Glutamatergic neuron (in vitro differentiated cells): ENCODE measurements around the gene AHSG. TPM values are rescaled to one million over a fixed set of nuclear protein-coding genes. Genes with fewer than 3 reads are reported as not detected.

Experiments
- DNase-seq: peaks from one replicate; pipeline ENCODE4 v3.0.0; 2022
- H3K27ac Mint-ChIP-seq: one replicate; pipeline ENCODE4 v1.8.0; 2020; ENCODE audit warnings: mild to moderate bottlenecking, mixed read lengths, inconsistent platforms; ENCODE audit not compliant: unreplicated experiment
- H3K27me3 Mint-ChIP-seq: one replicate; pipeline ENCODE4 v1.8.0; 2020; ENCODE audit warnings: mild to moderate bottlenecking, moderate library complexity, mixed read lengths, inconsistent platforms; ENCODE audit not compliant: unreplicated experiment
- H3K36me3 Mint-ChIP-seq: one replicate; pipeline ENCODE4 v1.8.0; 2020; ENCODE audit warnings: mild to moderate bottlenecking, mixed read lengths, inconsistent platforms; ENCODE audit not compliant: unreplicated experiment
- H3K4me1 Mint-ChIP-seq: one replicate; pipeline ENCODE4 v1.8.0; 2020; ENCODE audit warnings: mild to moderate bottlenecking, low read depth, mixed read lengths, inconsistent platforms; ENCODE audit not compliant: unreplicated experiment
- H3K4me3 Mint-ChIP-seq: one replicate; pipeline ENCODE4 v1.8.0; 2020; ENCODE audit warnings: mild to moderate bottlenecking, mixed read lengths, inconsistent platforms; ENCODE audit not compliant: unreplicated experiment
- H3K9me3 Mint-ChIP-seq: one replicate; pipeline ENCODE4 v1.8.0; 2020; ENCODE audit warnings: mild to moderate bottlenecking, moderate library complexity, mixed read lengths, inconsistent platforms; ENCODE audit not compliant: unreplicated experiment
- total RNA-seq: library from RNA; stranded (reverse); fragmentation: NEBNext Ultra II Directional; extraction: Animal tissue kit (Norgen Biotek cat#: 25700); gene quantifications from one replicate; pipeline ENCODE4 v1.2.1, GENCODE V29; 2021; ENCODE audit not compliant: unreplicated experiment
- TF ChIP-seq, protein P1 (sequence below): fragments of 200-600 bp; sonication (generic); IDR thresholded peaks from one replicate; pipeline ENCODE4 v1.5.0; 2021; ENCODE audit not compliant: partially characterized antibody, unreplicated experiment

The AHSG gene
- total RNA-seq, 1 donor from 2014 or later, result not detected

DNA sequence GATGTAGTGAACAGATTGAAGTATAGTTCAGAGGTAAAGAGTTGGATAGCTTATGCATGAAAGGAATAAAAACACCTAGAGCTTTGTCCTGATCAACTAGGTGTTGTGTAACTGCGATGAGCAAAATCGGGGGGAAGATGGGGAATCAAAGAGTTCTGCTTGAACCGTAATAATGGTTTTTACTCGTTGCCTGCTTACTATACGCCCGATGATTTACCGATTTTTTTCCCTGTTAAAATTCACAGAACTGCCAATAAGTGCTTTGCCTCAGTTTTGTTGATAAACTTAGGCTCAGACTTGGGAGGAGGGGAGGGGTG is 43.1 kb upstream of the AHSG start:
- H3K4me3 Mint-ChIP-seq, result peak overlapping the region; percentile 93
- H3K4me1 Mint-ChIP-seq, result peaks cover 10% of the 10 kb centered on the region
- no peaks in the 10 kb centered on the region for H3K36me3 Mint-ChIP-seq
- H3K27ac Mint-ChIP-seq, result no peak overlapping the region
- no peak for DNase-seq
- H3K9me3 Mint-ChIP-seq, result peaks cover 4% of the 10 kb centered on the region
- H3K27me3 Mint-ChIP-seq, result peaks cover 11% of the 10 kb centered on the region
- TF ChIP-seq, protein P1, sequence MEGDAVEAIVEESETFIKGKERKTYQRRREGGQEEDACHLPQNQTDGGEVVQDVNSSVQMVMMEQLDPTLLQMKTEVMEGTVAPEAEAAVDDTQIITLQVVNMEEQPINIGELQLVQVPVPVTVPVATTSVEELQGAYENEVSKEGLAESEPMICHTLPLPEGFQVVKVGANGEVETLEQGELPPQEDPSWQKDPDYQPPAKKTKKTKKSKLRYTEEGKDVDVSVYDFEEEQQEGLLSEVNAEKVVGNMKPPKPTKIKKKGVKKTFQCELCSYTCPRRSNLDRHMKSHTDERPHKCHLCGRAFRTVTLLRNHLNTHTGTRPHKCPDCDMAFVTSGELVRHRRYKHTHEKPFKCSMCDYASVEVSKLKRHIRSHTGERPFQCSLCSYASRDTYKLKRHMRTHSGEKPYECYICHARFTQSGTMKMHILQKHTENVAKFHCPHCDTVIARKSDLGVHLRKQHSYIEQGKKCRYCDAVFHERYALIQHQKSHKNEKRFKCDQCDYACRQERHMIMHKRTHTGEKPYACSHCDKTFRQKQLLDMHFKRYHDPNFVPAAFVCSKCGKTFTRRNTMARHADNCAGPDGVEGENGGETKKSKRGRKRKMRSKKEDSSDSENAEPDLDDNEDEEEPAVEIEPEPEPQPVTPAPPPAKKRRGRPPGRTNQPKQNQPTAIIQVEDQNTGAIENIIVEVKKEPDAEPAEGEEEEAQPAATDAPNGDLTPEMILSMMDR, result no peak

DNA sequence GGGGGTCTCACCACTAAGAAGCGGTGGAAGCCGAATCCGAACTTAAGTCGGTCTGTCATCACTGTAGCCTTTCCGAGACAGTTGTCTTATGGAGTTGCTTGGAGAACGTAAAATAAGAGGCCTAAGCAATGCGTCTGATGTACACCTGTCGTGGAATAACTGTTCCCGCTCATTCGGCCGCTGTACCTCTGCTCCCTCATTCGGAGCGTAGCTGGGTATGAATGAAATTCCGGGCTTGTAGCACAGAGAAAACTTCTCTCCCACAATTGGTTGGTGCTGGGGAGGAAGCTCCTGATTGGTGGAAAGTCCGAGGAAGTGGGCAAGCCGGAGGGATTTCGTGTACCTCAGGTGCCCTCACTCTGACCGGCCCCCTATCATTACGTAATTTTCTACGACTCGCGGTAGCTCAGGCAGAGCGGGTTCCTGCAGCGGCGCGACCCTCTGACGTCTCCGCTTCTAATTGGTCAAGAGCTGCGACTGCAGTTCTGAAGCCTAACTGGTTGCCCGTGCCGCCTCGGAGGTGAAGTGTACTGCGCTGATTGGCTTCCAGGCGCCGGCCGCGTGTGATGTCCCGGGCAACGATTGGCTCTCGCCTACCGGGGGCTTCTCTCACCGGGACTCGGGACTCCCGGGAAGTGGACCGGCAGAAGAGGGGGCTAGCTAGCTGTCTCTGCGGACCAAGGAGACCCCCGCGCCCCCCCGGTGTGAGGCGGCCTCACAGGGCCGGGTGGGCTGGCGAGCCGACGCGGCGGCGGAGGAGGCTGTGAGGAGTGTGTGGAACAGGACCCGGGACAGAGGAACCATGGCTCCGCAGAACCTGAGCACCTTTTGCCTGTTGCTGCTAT is 42.5 kb upstream of the AHSG start, which contains the start of gene DNAJB11:
TSS of gene DNAJB11 (plus strand) at position 625 of the 845 bp plus-strand sequence. CDS start at position 803, 178 bp downstream.
- peak within 1 kb of the TSS; percentile 94 for H3K4me3 Mint-ChIP-seq
- peak within 1 kb of the TSS; percentile 48 for H3K27ac Mint-ChIP-seq
- H3K27me3 Mint-ChIP-seq, result peaks cover 11% of the 10 kb centered on the region
- H3K9me3 Mint-ChIP-seq, result peaks cover 4% of the 10 kb centered on the region
- TF ChIP-seq, protein P1, result no peak
- no peaks in the 10 kb centered on the region for H3K36me3 Mint-ChIP-seq
- H3K4me1 Mint-ChIP-seq, result peaks cover 10% of the 10 kb centered on the region
- DNase-seq, result peak; percentile 97

DNA sequence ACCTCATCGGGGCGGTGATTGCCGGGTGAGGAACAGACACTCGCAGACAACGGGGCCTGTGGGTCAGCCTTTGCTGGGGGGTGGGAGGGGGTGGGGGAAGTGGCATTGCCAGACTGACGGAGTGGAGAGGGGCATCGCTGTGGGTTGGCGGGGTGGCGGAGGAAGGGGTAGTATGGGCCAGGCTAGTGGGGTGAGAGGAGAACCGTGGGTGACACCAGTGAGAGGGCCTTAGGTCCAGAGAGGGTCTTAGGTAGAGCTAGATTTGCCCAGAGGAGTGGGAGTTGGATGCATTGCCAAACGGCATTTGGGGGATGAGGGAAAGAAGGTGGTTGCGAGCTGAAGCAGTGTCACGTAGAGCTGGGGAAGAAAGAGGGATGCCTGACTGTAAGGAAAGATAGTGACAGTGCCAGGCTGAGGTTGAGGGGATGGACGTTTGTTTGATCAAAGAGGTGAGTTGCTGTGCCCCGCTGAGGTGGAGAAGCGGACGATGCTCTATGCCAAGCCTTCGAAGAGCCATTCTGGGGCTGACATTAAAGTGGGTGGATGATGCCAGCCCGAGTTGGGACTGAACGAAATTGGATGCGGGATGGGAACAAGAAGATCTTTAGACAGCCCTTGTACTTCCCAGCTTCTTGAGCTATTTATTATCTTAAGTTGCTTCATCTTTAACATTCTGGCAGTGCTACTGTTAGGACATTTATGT is 41.8 kb upstream of the AHSG start:
- Mint-ChIP-seq H3K27ac (peak overlapping the region; percentile 48), H3K9me3 (peaks cover 4% of the 10 kb centered on the region), H3K36me3 (no peaks in the 10 kb centered on the region), H3K27me3 (peaks cover 11% of the 10 kb centered on the region), H3K4me1 (peaks cover 10% of the 10 kb centered on the region), H3K4me3 (peak overlapping the region; percentile 94)
- peak; percentile 21 for DNase-seq
- TF ChIP-seq, protein P1, result no peak

DNA sequence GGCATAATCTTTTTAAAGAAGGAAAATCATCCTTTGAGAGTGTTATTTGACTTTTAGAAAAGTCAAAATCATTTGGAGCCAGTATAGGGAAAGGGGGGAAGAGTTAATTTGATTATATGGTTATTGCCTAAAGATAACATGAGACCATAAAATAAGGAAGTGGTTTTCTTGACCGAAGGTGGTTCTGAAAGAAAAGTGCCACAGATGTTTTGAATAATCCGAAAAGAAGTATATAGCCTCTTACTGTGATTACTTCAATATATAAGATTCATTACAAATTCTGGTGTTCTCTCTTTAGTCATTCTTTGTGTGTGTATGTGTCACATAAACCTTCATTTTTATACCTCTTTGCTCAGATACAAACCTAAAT is 41.2 kb upstream of the AHSG start:
- no peak for DNase-seq
- peaks cover 4% of the 10 kb centered on the region for H3K9me3 Mint-ChIP-seq
- H3K27me3 Mint-ChIP-seq, result peaks cover 11% of the 10 kb centered on the region
- H3K27ac Mint-ChIP-seq, result no peak overlapping the region
- no peaks in the 10 kb centered on the region for H3K36me3 Mint-ChIP-seq
- H3K4me1 Mint-ChIP-seq, result peaks cover 10% of the 10 kb centered on the region
- TF ChIP-seq, protein P1, result no peak
- H3K4me3 Mint-ChIP-seq, result peak overlapping the region; percentile 94

DNA sequence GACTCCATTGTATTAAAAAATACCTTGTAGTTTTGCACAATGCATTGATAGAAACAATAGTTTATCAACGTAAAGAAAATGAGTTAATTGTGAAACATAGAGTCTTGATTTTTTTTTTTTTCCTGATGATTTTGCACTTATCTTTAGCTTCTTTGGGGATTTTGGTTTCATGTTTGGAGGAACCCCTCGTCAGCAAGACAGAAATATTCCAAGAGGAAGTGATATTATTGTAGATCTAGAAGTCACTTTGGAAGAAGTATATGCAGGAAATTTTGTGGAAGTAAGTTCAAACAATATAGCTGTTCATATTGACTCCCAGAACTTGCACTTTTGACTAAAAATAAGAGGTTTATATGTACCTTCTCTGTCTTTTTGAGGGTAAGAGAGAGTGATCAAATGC is 35.3 kb upstream of the AHSG start:
- H3K36me3 Mint-ChIP-seq, result no peaks in the 10 kb centered on the region
- no peak for DNase-seq
- no peaks in the 10 kb centered on the region for H3K4me1 Mint-ChIP-seq
- no peak overlapping the region for H3K27ac Mint-ChIP-seq
- H3K4me3 Mint-ChIP-seq, result no peak overlapping the region
- TF ChIP-seq, protein P1, result no peak
- H3K27me3 Mint-ChIP-seq, result no peaks in the 10 kb centered on the region
- no peaks in the 10 kb centered on the region for H3K9me3 Mint-ChIP-seq
